ENCODE results near the gene SMIM44. TPM values are rescaled to one million over a fixed set of nuclear protein-coding genes. Genes with fewer than 3 reads are reported as not detected.

The SMIM44 gene
- total RNA-seq, 3 donors from 2014 or later = 1.1 to 5.5 (median 5.5) TPM

DNA sequence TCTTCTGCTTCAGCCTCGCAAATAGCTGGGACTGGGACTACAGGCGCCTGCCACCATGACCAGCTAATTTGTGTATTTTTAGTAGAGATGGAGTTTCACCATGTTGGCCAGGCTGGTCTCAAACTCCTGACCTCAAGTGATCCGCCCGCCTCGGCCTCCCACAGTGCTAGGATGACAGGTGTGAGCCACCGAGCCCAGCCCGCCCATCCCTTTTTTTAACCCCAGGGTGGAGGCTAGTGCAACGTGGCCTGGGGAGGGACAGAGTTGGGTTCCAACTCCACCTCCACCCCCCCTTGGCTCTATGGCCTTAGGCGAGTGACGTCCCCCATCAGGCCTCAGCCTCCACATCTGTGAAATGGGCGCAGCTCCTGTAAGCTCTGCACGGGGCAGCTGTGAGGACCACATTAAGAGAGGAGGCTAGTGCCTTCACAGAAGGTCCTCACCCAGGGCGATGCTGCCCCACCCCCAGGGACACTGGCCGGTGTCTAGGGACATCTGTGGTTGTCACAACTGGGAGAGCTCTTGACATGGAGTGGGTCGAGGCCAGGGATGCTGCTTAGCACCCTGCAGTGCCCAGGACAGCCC, 40.7 kb downstream of the SMIM44 start:
- TF ChIP-seq, protein P1, sequence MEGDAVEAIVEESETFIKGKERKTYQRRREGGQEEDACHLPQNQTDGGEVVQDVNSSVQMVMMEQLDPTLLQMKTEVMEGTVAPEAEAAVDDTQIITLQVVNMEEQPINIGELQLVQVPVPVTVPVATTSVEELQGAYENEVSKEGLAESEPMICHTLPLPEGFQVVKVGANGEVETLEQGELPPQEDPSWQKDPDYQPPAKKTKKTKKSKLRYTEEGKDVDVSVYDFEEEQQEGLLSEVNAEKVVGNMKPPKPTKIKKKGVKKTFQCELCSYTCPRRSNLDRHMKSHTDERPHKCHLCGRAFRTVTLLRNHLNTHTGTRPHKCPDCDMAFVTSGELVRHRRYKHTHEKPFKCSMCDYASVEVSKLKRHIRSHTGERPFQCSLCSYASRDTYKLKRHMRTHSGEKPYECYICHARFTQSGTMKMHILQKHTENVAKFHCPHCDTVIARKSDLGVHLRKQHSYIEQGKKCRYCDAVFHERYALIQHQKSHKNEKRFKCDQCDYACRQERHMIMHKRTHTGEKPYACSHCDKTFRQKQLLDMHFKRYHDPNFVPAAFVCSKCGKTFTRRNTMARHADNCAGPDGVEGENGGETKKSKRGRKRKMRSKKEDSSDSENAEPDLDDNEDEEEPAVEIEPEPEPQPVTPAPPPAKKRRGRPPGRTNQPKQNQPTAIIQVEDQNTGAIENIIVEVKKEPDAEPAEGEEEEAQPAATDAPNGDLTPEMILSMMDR (IDR thresholded peaks at IDR 0.05) = no peak
- Histone ChIP-seq H3K4me1 (ENCODE audit: low read depth) (peaks cover 3% of the 10 kb centered on the region), H3K4me3 (no peak overlapping the region), H3K36me3 (ENCODE audit: low read depth) (no peaks in the 10 kb centered on the region), H3K9me3 (no peaks in the 10 kb centered on the region)
- ATAC-seq = no peak
- DNase-seq = no peak
- intact Hi-C loops (cut with DNase I, micrococcal nuclease) = no loop called here

- Histone ChIP-seq H3K4me3 (no peak overlapping the region), H3K4me1 (ENCODE audit: low read depth) (peaks cover 3% of the 10 kb centered on the region), H3K9me3 (no peaks in the 10 kb centered on the region), H3K36me3 (ENCODE audit: low read depth) (no peaks in the 10 kb centered on the region)
- no peak for ATAC-seq
- TF ChIP-seq, protein P1 (IDR thresholded peaks at IDR 0.05) = no peak
- DNase-seq = no peak
- intact Hi-C loops (cut with DNase I, micrococcal nuclease) = no loop called here
Observed at GRCh38 chr19:3441986-3442329, 41.3 kb downstream of the SMIM44 start.

GRCh38 chr19:3441089-3441985, 41.9 kb downstream of the SMIM44 start:
- no peak overlapping the region for H3K4me3 ChIP-seq
- H3K36me3 ChIP-seq (ENCODE audit: low read depth) = no peaks in the 10 kb centered on the region
- peaks cover 3% of the 10 kb centered on the region for H3K4me1 ChIP-seq (ENCODE audit: low read depth)
- intact Hi-C loops (cut with DNase I, micrococcal nuclease) = no loop called here
- H3K9me3 ChIP-seq = no peaks in the 10 kb centered on the region
- TF ChIP-seq, protein P1 (IDR thresholded peaks at IDR 0.05) = no peak
- DNase-seq = no peak
- ATAC-seq = no peak

DNA sequence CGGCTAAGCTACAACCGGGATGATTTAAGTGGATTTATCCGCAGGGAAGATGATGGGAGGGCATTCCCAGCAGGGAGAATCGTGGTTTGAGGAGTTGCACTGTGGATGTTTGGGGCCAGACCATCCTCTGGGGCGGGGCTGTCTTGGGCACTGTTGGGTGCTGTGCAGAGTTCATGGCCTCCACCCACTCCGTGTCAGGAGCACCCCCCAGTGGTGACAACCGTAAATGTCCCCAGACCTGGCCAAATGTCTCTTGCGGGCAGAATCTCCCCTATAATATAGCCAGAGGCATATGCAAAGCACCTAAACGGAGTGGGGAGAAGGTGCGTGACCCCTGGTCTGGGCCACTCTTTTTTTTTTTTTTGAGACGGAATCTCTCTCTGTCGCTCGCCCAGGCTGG, 43.2 kb downstream of the SMIM44 start:
- Histone ChIP-seq H3K4me3 (no peak overlapping the region), H3K9me3 (no peaks in the 10 kb centered on the region), H3K36me3 (ENCODE audit: low read depth) (no peaks in the 10 kb centered on the region), H3K4me1 (ENCODE audit: low read depth) (peaks cover 3% of the 10 kb centered on the region)
- DNase-seq = peak in 2 of 3 donors; percentile 74 to 76
- intact Hi-C loops (cut with DNase I, micrococcal nuclease) = no loop called here
- TF ChIP-seq, protein P1 (IDR thresholded peaks at IDR 0.05) = peak; percentile 43
- peak; percentile 71 for ATAC-seq

- H3K36me3 ChIP-seq (ENCODE audit: low read depth) = no peaks in the 10 kb centered on the region
- H3K9me3 ChIP-seq = no peaks in the 10 kb centered on the region
- peaks cover 12% of the 10 kb centered on the region for H3K4me1 ChIP-seq (ENCODE audit: low read depth)
- intact Hi-C loops (cut with DNase I, micrococcal nuclease) = no loop called here
- peak; percentile 99 for ATAC-seq
- peak overlapping the region; percentile 25 for H3K4me3 ChIP-seq
- DNase-seq = peak; percentile 96 to 98 (median 97)
- TF ChIP-seq, protein P1 (IDR thresholded peaks at IDR 0.05) = no peak
Observed at GRCh38 chr19:3434630-3435553, 48.3 kb downstream of the SMIM44 start.
